ENCODE data around the gene SEC16A.

Gene SEC16A

DNA sequence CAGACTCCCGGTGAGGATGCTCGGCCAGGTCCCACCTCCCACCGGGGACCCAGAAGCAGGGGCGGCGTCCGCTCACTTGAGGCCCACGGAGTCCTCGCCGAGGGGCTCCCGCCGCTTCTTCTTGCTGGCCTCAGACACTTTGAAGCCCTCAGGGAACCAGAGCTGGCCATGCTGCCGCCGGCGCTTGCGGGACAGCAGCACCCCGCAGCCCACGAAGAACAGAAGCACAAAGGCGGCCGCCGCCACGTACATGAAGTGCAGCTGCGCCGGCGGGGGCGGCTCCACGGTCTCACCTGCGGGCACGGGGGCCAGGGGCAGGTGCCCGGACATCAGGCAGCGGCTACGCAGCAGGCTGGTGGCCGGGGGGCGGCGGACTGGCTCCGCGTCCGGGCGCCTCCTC lies 19.4 kb upstream of the SEC16A start:
- DNase-seq (ENCODE audit: low read depth, low spot score), result no peak

DNA sequence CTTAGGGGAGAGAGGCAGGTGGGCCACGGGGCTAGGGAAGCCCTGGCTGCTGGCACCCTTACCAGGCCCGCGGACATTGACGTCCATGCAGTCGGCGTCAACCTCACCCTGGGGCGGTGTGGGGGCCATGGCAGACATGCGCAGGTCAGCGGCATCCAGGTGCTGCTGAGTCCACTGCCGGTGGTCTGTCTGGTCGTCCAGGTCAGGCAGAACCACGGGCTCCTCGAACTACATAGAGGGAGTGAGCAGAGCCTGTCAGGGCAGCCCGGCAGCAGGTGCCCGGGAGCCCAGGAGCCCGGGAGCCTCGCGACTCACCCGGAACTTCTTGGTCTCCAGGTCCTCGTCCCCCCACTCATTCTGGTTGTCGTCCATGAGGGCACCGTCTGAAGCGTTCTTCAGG lies 18.8 kb upstream of the SEC16A start:
- DNase-seq (ENCODE audit: low read depth, low spot score), result no peak

DNA sequence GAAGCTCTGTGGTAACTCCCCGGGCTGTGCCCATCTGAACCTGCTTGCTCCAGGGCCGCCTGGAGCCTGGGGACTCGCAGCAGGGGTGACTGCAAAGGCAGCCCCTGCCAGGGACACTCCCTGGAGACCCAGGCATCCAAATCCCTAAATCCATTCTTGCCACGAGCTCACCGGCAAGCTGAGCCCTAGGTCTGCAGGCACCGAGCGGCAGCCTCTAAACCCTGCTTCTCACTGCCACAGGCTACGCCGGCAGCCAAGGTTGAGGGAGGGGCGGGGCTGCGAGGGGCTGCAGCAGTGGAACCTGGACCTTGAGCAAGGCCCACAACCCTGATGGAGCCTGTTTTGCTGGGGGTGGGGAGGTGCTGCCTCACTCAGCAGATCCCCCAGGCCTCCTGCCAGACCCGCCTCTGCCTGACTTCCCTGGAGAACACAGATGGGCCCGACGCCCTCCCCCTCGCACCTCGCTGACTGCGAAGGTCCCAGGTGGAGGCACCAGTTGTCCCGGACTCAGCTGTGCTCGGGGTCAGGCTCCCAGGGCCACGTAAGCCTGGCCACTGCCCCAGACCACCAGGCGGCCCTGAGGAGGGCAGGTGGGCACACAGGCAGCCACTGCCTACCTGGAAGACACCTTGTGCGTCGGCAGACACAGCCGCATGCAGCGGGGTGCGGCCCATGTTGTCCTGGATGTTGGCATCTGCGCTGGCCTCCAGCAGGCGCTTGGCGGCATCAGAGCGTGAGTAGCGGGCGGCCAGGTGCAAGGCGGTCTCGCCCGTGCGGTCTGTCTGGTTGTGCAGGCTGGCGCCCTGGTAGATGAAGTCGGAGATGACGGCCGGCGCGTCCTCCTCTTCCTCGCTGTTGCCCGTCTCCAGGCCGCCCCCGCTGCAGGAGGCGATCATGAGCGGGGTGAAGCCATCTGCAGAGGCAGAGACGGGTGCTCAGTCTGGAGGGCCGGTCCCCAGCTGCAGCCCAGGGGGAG lies 17.4 kb upstream of the SEC16A start:
- DNase-seq (ENCODE audit: low read depth, low spot score), result no peak

DNA sequence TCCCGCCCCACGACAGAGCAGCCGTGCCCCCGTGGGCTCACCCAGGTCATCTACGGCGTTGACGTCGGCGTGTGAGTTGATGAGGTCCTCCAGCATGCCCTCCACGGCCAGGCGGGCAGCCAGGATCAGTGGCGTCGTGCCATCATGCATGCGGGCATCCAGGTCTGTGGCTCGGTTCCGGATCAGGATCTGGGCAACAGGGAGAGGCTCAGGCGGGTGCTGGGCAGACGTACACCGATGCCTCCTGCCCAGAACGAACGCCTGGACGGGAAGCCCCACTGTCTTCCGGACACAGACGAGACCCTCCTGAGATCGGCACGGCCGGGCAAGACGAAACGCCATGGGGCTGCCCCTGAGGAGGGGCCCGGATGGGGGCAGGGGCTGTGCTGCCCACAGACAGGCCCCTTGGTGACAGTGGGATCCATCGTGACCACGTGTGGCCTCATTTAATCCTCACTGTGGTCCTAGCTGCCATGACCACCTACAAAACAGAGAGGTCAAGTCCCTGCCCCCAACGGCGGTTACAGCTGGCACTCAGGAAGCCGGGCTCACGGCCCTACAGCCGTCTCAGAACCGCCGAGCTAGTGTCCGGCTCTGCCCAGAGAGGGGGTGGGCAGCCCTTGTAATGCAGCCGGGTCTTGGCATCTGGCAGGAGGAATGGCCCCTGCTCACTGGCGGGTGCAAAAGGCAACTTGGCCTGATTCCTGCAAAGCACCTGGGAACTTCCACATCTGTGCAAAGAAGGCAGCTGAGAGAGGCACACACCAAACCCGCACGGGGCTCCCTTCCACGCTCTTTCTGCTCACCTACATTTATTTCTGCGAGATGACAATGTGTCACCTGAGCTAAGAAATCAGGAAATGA lies 16.5 kb upstream of the SEC16A start:
- DNase-seq (ENCODE audit: low read depth, low spot score), result no peak

DNA sequence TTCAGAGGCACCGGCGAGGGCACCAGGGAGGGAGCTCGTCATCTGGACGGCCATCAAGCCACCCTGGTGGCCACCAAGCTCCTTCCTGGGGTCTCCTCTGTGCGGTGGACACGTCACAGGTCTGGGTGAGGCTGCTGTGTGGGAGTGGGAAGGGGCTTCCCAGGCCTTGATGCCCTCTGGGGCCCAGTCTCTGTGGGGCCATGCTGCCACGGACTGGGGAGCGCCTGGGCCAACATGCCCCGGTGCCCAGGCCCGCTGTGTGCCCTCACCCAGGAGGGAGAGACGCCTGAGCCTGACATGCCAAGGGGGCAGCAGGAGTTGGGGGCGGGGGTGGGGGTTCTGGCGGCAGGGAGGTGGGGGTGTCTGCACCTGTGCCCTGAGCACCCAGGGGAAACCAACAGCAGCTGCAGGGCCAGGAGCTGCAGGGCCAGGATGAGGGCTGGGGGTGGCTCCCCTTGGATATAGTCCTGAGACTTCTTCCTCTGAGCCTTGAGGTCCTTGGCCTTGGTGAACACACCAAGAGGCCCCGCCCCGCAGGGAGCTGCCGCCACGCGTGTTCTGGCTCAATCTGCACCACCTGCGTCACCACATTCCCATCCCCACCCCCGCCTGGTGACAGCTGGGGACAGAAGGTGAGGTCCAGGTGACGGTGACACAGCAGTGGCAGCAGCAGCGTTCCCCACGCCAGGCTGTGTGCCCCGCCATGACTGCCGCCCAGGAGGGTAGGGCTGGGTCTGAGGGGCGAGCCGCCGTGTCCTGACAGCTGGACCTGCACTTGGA lies 15.3 kb upstream of the SEC16A start:
- DNase-seq (ENCODE audit: low read depth, low spot score), result no peak

DNA sequence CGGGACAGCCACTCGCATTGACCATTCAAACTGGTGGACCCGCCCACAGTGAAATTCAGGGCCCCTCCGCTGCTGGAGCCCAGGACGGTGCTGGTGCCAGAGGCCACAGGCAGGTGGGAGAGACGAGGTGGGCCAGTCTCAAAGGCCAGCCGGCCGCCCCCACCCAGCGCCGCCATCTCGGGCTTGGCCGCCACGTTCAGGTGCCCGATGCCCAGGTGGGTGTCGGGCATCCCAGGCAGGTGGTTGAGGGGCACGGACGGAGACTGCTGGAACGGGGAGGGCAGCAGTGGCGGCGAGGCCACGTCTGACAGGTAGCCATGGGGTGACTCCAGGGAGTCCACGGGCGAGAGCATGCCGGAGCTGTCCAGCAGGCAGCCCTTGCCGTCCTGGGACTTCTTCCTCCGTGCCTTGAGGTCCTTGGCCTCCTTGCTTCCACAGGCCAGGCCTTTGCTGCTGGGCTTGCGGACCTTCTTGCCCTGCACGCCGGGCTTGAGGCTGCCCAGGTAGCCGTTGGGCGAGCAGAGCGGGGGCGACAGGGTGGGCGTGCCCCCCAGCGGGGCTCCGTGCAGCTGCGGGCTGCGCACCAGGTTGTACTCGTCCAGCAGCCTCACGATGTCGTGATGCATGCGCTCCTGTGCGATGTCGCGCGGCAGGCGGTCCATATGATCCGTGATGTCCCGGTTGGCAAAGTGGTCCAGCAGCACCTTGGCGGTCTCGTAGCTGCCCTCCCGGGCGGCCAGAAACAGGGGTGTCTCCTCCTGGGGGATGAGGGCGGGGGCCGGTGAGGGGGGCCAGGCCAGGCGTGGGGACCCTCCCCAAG lies 14.2 kb upstream of the SEC16A start:
- no peak for DNase-seq (ENCODE audit: low read depth, low spot score)

DNA sequence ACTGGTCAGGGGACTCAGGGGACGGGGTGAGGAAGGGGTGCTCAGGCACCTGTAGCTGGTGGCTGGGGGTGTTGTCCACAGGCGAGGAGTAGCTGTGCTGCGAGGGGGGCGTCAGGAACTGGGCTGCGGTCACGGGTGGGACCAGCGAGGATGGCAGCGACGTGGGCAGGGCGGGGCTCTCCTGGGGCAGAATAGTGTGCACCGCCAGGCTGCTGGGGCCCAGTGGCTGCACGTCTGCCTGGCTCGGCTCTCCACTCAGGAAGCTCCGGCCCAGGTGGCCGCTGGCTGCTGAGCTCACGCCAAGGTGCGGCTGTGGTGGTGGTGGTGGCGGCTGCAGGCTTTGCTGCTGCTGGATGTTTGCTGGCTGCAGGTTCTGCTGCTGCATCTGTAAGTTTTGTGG lies 13.3 kb upstream of the SEC16A start:
- no peak for DNase-seq (ENCODE audit: low read depth, low spot score)

DNA sequence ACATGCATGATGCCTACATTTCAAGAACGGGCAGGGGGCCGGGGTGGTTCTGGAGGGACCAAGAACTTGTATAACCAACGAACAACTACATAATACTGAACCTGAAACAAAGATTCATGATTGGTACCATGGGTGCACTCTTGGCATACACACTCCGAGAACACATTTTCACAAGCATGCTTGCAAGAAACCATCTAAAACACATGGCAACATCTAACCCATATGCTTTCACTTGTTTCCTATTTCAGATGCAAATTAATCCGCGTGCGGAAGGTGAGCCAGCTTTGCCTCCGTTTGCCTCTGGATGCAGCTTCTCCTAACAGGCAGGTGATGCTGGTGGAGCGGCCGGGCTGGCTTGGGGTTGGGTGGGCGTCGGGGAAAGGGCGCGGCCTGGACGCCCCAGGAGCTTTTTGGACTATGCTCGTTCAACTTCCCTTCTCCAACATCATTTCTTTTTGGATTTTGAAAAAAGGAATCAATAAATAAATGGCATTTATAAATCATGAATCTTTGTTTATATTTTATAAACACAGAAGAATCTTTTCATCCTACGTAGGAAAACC lies 12.5 kb upstream of the SEC16A start:
- no peak for DNase-seq (ENCODE audit: low read depth, low spot score)

DNA sequence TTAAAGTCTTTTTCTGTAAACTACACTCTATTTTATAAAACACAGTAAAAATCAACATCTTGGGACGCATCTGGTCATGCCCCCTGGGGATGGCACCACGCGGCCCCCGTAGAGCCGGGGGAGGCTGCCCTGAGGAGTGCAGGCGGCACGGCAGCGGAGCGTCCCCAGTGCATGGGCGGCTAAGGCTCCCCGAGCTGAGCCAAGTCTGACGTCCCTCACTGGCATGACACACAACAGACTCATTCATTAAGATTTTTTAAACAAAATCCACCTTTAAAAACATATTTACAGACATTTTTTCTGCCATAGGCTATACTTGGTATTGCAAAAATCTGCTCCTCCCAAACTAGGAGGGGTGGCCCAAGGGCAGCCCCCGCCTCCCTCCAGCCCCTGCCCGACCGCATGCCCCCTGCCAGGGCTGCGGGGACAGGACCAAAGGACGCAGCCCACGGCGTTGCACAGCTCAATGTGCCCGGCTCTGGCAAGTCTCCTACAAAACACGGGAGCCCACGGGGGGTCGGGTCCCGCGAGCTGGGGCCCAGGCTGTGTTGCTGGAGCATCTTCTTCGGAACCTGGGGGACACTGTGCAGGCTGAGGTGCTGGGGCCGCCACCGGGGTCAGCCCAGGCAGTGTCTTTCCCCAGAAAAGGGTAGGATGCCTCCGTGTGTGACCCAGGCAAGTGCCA lies 11.8 kb upstream of the SEC16A start:
- DNase-seq (ENCODE audit: low read depth, low spot score), result no peak

DNA sequence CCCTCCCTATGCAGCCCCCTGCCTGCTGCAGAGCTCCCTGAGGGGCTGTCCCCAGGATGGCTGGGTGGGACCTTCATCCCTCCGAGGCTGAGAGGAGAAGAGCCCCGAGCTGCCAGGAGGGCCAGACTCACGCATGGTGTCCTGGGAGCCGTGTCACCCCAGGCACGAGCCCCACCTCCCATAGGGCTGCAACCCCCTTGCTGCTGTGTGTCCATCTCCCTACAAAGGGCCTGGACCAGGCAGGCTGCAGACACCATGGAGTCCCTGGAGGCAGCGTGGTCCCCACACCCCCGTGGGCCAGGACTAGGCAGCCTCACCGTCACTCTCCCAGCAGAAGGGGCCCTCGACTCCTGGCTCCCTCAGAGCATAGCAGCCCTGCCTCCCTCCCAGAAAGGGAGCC lies 11.2 kb upstream of the SEC16A start:
- DNase-seq (ENCODE audit: low read depth, low spot score), result no peak

DNA sequence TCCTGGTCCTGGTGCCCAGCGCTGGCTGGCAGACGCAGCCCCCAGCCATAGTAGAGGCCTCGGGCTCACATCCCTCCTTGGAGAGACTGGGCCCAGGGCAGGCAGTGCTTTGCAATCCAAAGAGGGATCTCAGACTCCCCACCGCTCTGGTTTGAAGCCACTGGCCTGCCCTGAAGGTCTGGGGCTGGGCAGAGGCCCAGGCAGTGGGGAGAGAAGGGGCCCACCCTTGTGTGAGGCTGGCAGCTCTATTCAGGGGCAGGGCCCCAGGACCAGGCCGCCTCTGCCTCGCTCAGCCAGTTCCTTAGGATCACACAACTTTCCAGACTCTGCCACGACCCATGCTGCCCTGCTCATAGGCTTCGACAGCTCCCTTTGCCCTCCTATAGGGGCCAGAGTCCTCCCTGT lies 10.7 kb upstream of the SEC16A start:
- DNase-seq (ENCODE audit: low read depth, low spot score), result no peak

DNA sequence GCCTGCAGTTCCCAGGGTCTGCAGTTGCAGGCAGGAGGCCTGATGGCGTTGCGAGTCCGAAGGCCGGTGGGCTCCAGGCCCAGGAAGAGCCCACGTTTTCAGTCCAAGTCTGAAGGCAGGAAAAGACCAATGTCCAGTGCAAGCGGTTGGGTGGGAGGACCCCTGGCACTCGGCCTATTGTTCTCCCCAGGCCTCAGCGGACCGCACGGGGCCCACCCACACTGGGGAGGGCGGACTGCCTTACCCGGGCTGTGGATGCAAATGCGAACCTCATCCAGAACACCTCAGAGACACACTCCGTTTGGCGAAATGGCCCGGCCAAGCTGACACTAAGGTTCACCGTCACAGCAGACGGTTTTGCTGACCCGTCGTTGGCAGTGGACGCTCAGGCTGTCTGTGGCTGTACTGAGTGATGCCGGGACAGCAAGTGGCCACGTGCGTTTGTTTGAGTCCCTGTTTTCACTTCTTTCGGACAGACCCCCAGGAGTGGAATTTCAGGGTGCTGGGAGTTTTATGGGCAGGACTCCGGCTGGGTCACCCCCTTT lies 10.2 kb upstream of the SEC16A start:
- DNase-seq (ENCODE audit: low read depth, low spot score), result no peak

DNA sequence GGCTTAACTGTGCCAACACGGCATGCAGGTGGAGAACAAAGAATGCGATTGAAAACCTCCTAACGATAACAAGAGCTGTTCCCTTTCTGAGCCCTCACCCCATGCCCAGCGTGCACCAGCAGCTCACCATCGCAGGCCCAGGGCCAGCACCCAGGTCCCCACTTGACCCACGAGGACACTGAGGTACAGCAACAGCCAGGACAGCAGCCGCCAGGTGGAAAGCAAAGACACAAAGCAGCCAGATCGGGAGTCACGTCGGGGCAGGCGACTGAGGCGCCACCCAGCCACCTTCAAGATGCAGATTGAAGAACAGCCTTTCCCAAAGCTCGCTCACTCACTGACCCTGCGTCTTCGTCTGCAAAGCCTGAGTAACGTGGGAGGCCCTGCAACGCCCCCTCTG lies 6.9 kb upstream of the SEC16A start:
- DNase-seq (ENCODE audit: low read depth, low spot score), result no peak

DNA sequence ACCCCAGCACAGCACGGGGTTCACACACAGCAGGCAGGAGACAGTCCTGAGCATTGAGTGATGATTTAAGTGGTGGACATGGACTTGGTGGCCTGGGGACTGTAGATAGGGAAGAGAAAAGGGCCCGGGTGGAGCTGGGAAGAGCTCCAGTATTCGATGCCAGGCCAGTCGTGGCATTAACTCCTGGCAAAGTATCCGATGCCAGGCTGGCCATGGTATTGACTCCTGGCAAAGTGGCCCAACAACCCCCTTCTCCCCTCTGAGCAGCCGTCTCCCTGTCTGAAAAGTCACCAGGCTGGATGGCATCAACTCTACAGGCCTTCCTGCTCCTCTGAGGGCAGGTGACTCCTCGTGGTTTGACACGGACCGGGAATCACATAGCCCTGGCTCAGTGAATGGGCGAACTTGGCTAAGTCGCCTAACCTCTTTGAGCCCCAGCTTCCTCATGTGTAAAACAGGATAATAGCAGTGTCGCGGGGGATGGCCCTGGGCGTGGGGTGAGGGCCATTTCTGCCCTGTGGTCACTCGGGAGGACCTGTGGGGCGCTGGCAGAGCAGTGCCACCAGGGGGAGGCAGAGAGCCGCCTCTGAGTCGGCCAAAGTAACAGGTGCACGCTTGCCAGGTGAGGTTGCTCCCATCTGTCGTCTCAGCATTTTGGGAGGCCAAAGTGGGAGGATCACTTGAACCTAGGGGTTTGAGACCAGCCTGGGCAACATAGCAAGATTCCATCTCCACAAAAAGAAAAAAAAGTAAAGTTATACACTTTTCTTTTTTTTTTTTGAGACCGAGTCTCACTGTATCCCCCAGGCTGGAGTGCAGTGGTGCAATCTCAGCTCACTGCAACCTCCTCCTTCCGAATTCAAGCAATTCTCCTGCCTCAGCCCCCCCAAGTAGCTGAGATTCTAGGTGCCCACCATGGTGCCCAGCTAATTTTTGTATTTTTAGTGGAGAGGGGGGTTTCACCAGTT lies 5.7 kb upstream of the SEC16A start:
- no peak for DNase-seq (ENCODE audit: low read depth, low spot score)

DNA sequence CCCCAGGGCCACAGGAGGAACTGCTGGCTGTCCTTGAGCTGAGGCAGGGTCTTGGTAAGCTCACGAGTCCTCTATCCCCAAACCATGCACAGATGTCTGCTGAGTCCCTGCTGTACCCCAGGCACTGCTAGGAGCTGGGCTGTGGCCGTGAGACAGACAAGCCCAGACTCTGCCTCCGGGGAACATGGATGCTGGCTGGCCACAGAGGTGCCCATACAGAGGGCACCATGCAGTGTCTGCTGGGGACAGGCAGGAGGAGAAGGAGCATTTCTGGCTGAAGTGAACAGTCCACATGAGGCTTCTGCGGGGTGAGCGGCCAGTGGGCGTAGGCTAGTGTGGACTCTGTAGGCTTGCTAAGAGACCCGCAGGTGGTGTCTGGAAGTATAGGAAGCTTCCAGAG lies 4.8 kb upstream of the SEC16A start:
- no peak for DNase-seq (ENCODE audit: low read depth, low spot score)

DNA sequence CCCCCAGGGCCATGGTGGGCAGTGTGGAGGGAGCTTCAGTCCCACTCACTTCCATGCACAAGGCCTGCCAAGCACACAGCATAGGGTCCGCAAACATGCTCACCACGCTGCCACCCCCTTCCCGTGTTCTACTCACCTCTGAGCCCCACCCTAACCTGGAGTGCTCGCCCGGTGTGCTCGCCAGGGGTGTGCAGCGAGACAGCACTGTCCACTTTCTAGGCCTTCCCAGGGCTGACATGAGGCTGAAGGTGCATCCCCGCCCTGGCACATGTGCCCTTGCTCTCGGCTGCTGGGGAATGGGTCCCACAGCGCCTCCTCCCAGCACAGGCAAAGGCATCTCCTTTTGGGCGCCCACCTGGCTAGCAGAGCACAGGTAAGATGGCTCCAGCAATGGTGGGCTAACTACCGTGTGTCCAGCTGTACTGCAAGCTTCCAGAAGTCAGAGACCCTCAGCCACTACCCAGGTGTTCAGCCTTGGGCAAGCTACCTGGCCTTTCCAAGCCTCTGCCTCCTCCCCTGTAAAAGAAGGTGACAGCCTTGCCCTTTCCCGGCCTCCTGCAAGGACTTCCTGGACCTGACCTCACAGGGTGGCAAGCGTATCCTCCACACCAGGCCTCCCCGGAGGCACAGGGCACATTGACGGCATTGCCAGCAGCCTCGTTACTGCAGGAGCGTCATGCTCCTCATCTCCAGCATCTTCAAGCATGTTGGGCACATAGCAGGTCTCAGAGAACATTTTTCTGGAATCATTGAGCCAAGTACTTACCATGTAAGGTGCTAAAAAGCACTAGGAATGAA lies 4.2 kb upstream of the SEC16A start:
- DNase-seq (ENCODE audit: low read depth, low spot score), result no peak

DNA sequence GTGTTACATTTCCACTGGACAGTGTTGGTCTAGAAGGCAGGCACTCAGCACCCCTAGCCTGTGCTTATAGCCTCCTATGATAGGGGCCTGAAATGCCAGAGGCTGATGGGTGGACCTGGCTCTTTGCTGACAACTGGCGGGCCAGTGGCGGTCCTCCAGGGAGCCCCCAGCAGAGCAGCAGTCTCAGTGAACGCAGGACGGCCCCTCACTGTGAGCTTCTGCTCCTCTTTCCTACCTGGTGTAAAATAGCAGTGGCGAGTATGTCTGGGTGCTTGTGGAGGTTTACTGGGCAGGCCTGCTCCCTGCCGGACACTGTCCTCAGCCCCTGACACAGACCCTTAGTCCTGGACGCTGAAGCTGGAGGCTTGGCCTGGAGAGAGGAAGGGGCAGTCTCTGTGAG lies 3.3 kb upstream of the SEC16A start:
- no peak for DNase-seq (ENCODE audit: low read depth, low spot score)

All from smooth muscle cell of the brain vasculature (primary cell).